Measurements from ENCODE around the gene ANXA1. TPM values are rescaled to one million over a fixed set of nuclear protein-coding genes. Genes with fewer than 3 reads are reported as not detected.

Gene ANXA1, protein sequence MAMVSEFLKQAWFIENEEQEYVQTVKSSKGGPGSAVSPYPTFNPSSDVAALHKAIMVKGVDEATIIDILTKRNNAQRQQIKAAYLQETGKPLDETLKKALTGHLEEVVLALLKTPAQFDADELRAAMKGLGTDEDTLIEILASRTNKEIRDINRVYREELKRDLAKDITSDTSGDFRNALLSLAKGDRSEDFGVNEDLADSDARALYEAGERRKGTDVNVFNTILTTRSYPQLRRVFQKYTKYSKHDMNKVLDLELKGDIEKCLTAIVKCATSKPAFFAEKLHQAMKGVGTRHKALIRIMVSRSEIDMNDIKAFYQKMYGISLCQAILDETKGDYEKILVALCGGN
- total RNA-seq = 1,541 and 1,632 TPM in 2 replicates

DNA sequence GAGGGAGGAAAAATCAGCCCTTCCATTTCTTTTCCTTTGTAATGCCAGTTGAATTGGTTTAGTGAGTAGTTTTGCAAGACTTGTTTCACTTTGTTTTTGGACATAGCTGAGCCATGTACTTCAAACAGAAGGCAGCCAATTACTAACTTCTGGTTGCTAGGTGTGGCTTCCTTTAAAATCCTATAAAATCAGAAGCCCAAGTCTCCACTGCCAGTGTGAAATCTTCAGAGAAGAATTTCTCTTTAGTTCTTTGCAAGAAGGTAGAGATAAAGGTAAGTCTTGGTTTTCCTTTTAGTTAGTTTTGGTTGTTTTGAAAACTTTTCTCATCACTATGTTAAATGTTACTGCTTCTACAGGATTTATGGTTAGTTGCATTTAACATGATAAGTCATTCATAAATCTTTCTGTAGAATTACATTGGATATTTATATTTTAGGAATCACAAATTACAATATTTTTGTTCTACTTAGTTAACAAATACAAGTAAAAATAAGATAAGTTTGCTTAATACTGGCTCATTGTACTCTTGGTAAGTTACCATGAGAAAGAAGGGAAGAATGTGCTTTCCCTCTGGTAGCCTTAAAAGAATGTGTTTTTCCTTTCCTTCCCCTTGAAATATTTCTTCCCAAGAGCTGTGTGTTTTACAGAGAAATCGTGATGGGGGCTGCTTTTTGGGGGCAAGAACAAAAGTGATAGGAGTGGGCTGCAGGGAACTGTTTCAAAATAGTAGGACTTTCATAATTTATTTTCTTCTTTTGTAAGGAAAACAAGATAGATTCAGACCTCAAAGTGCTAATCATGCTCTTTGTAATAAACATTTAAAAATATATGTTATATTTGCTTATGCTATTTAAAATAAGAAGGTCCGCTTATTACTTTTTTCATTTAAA, at the start of gene ANXA1:
ANXA1 (plus strand) TSS at position 213 of the 890 bp plus-strand sequence. CDS start 6,671 bp downstream, outside the sequence.

Other genes starting within 250 kb of the ANXA1 start
- gene ALDH1A1, start 198.8 kb upstream of the ANXA1 start, total RNA-seq = 2.2 and 3.1 TPM in 2 replicates

All from airway epithelial cell (primary cell).